Ovary (tissue), 9 donors: ENCODE data around the gene COL23A1. TPM values are rescaled to one million over a fixed set of nuclear protein-coding genes. Genes with fewer than 3 reads are reported as not detected.
A peak's percentile ranks its signal among the peaks of the same experiment; 100 is the strongest.
"Not testable (repeated sequence)": the region's sequence is repeated elsewhere in the genome, so short reads cannot be mapped to it uniquely, and the experiment has no call there.

Experiments used
- DNase-seq, 5 donors: peaks; one replicate each; pipeline ENCODE4 v3.0.0-alpha.2; 2019 to 2020
- H3K27ac ChIP-seq, 2 donors: fragments of 200-600 bp; one replicate each; pipeline versions ENCODE4 v1.5.1 to v1.8.0; 2019 to 2022
- H3K27me3 ChIP-seq: fragments of 200-600 bp; one replicate; pipeline ENCODE4 v1.8.0; 2022
- H3K36me3 ChIP-seq: fragments of 200-600 bp; sonication (generic); one replicate; pipeline ENCODE4 v1.5.1; 2019
- H3K4me1 ChIP-seq: one replicate; pipeline ENCODE4 v1.8.1; 2013; ENCODE audit warnings: mild to moderate bottlenecking, moderate library complexity; ENCODE audit not compliant: insufficient read depth
- H3K4me3 ChIP-seq: fragments of 200-600 bp; sonication (generic); one replicate; pipeline ENCODE4 v1.5.1; 2017
- H3K9me3 ChIP-seq, 2 donors: fragments of 200-600 bp in 1 of 2; sonication (generic) in 1 of 2; one replicate each; pipeline versions ENCODE4 v1.5.1 to v1.8.1; 2013 to 2019; ENCODE audit warnings: mild to moderate bottlenecking in 1 of 2, moderate library complexity in 1 of 2
- CTCF ChIP-seq, 3 donors: fragments of 450-650 bp in 2 of 3; fragments of 200-600 bp in 1 of 3; IDR thresholded peaks; one replicate each; pipeline versions ENCODE4 v1.5.1 to v1.8.0; 2016 to 2022; ENCODE audit warnings: antibody characterized with exemption in 3 of 3, mild to moderate bottlenecking in 1 of 3
- EP300 ChIP-seq: sonication (generic); formaldehyde crosslinking; IDR thresholded peaks from one replicate; pipeline ENCODE4 v1.6.1; 2017; ENCODE audit warnings: antibody characterized with exemption
- POLR2A ChIP-seq: fragments of 450-650 bp; IDR thresholded peaks from one replicate; pipeline ENCODE4 v1.6.1; 2017; ENCODE audit warnings: antibody characterized with exemption, mild to moderate bottlenecking, moderate library complexity
- WGBS, 3 donors: extraction: QIAGEN DNeasy Blood & Tissue Kit in 1 of 3; methylation state at CpG; one replicate each; pipeline versions ENCODE4 v1.1.5 to v1.1.7; 2013 to 2017; 5-methylcytosine and 5-hydroxymethylcytosine counted together
- intact Hi-C, 4 donors: fragments of 100-400 bp; cut with DNase I; formaldehyde crosslinking; loops; one replicate each; pipeline versions ENCODE4 v1.11.0 to v1.15.1; 2022 to 2023
- polyA plus RNA-seq, 2 donors: library from polyadenylated mRNA; stranded (reverse); fragments of 200-250 nt in 1 of 2; fragments of 350-450 nt in 1 of 2; fragmentation: Illumina TruSeq in 1 of 2; extraction: RNeasy Lipid Tissue Mini Kit (QIAGEN cat#74804) in 1 of 2; gene quantifications; one replicate each; pipeline ENCODE4 v1.2.3, GENCODE V29; 2013 to 2014
- total RNA-seq, 7 donors: library from RNA; depleted of rRNA in 2 of 7; stranded (reverse); fragments of >200 nt in 2 of 7; fragmentation: NEBNext Ultra II Directional in 3 of 7; extraction: Animal tissue kit (Norgen Biotek cat#: 25700) in 3 of 7; gene quantifications; one replicate each; pipeline versions ENCODE4 v1.1.0 to v1.2.4, GENCODE V29; 2016 to 2023
- donor health status: DM: no; HTN: no; CAD: no; lungs with moderate emphysema.
- donor health status: DM: no; HTN: no; CAD: no.
- donor health status: Bipolar disorder and iron deficiency.
- donor health status: DM: yes; HTN: yes; CAD: no.
- donor health status: DM: no; HTN: no; CAD: no.
- donor health status: DM: yes; HTN: yes; CAD: no.

COL23A1 gene
- total and polyA plus RNA-seq, 9 donors = 0.13 to 0.92 (median 0.39) TPM; not detected in 1

DNA sequence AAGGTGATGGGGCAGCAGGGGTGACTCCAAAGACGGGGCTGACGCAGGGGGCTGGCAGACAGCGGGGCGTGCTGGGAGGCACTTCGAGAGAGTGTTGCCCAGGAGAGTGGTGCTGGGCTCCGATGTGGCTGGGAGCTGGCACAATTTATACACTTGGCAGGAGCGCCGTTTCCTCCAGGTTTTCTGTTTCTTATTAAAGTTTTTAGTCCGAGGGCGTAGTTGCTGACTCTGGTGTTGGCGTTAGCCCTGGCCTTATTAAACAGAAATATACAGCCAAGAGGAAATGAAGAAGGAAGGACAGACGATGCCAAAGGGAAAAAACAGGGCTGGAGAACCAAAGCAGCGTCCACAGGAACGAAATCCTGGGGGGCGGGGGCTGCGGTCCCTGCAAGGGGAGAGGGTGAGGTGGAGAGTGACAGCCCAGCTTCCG lies 218.0 kb downstream of the COL23A1 start:
- WGBS, 3 donors = 2 to 7% (median 2%) methylated on average over 17 of the region's 17 CpGs
- TF ChIP-seq POLR2A = no peak
- TF ChIP-seq CTCF (IDR thresholded peaks at IDR 0.05) = no peak
- TF ChIP-seq EP300 = no peak
- Histone ChIP-seq H3K9me3 (no peaks in the 10 kb centered on the region), H3K27ac (no peak overlapping the region), H3K36me3 (no peaks in the 10 kb centered on the region), H3K4me3 (no peak overlapping the region), H3K4me1 (peaks cover 2% of the 10 kb centered on the region), H3K27me3 (no peaks in the 10 kb centered on the region)
- intact Hi-C loops = no loop called here
- peak in 1 of 5 donors; percentile 55 for DNase-seq

- Histone ChIP-seq H3K27ac (no peak overlapping the region), H3K9me3 (no peaks in the 10 kb centered on the region), H3K4me1 (peaks cover 2% of the 10 kb centered on the region), H3K27me3 (no peaks in the 10 kb centered on the region), H3K36me3 (no peaks in the 10 kb centered on the region), H3K4me3 (no peak overlapping the region)
- DNase-seq = no peak
- TF ChIP-seq POLR2A (no peak), CTCF (IDR thresholded peaks at IDR 0.05) (no peak), EP300 (no peak)
- intact Hi-C loops = no loop called here
- WGBS, 3 donors = 32 to 35% (median 33%) methylated on average over 24 of the region's 24 CpGs
Measured at GRCh38 chr5:178371362-178372111, 218.7 kb downstream of the COL23A1 start.

DNA sequence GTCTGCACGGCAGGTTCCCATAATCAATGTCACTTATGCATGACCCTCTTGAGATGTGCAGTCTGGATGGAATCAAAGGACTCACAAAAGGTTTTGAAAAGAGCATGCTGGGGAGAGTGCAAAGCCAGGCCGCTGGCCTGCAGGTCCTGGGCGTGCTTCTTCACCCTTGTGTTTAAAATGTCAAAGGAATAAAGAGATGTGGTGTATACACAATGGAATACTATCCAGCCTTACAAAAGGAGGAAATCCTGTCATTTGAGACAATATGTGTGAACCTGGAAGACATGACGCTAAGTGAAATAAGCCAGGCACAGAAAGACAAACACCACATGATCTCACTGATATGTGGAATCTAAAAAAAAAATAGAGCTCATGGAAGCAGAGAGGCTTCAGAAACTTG lies 220.1 kb downstream of the COL23A1 start:
- WGBS, 3 donors = 81 to 91% (median 91%) methylated on average over 4 of the region's 4 CpGs
- TF ChIP-seq POLR2A (no peak), EP300 (no peak), CTCF (IDR thresholded peaks at IDR 0.05) (no peak)
- no peak overlapping the region for H3K4me3 ChIP-seq
- H3K9me3 ChIP-seq = no peaks in the 10 kb centered on the region
- H3K27me3 ChIP-seq = no peaks in the 10 kb centered on the region
- peaks cover 2% of the 10 kb centered on the region for H3K4me1 ChIP-seq
- H3K27ac ChIP-seq = no peak overlapping the region
- no peaks in the 10 kb centered on the region for H3K36me3 ChIP-seq
- no peak for DNase-seq
- intact Hi-C loops = no loop called here

GRCh38 chr5:178369469-178369868 lies 220.7 kb downstream of the COL23A1 start:
- DNase-seq, H3K36me3 ChIP-seq, H3K4me1 ChIP-seq, H3K27me3 ChIP-seq, H3K4me3 ChIP-seq, intact Hi-C loops, H3K27ac ChIP-seq, H3K9me3 ChIP-seq: not testable (repeated sequence)
- 92 to 97% (median 95%) methylated on average over 3 of the region's 3 CpGs for WGBS, 3 donors

- no peak overlapping the region for H3K27ac ChIP-seq
- TF ChIP-seq POLR2A (no peak), CTCF (IDR thresholded peaks at IDR 0.05) (no peak), EP300 (no peak)
- peaks cover 2% of the 10 kb centered on the region for H3K4me1 ChIP-seq
- H3K4me3 ChIP-seq = no peak overlapping the region
- no peak for DNase-seq
- WGBS, 3 donors = 94 to 97% (median 96%) methylated on average over 10 of the region's 10 CpGs
- H3K27me3 ChIP-seq = no peaks in the 10 kb centered on the region
- intact Hi-C loops = no loop called here
- H3K9me3 ChIP-seq = no peaks in the 10 kb centered on the region
- no peaks in the 10 kb centered on the region for H3K36me3 ChIP-seq
Measured at GRCh38 chr5:178368716-178369300, 221.4 kb downstream of the COL23A1 start.
